C4-2B (cell line): ENCODE results near the gene NDC1.
"Not testable (repeated sequence)": the region's sequence is repeated elsewhere in the genome, so short reads cannot be mapped to it uniquely, and the experiment has no call there.

ENCODE experiments used
- CTCF ChIP-seq: fragments of 450-650 bp; conservative IDR thresholded peaks from 2 replicates; pipeline ENCODE4 v1.5.1; 2017; ENCODE audit warnings: mild to moderate bottlenecking
- ZFX ChIP-seq: fragments of 450-650 bp; IDR thresholded peaks from 2 replicates; pipeline ENCODE4 v1.6.1; 2017

GRCh38 chr1:53760497-53760896 lies 77.6 kb downstream of the NDC1 start:
- not testable (repeated sequence) for TF ChIP-seq CTCF, ZFX
